B cell (primary cell): Measurements from ENCODE around the gene CPA1.

Experiments used
- EZH2 ChIP-seq: IDR thresholded peaks from 2 replicates; pipeline ENCODE4 v1.6.1; 2012; ENCODE audit warnings: borderline replicate concordance, low read depth, mild to moderate bottlenecking, moderate library complexity, low read length; ENCODE audit not compliant: insufficient read depth, poor library complexity, severe bottlenecking
- TF ChIP-seq, protein P1 (sequence below): fragments of 200-600 bp; IDR thresholded peaks from one replicate; pipeline ENCODE4 v1.8.0; 2022; ENCODE audit warnings: antibody characterized with exemption, mild to moderate bottlenecking

DNA sequence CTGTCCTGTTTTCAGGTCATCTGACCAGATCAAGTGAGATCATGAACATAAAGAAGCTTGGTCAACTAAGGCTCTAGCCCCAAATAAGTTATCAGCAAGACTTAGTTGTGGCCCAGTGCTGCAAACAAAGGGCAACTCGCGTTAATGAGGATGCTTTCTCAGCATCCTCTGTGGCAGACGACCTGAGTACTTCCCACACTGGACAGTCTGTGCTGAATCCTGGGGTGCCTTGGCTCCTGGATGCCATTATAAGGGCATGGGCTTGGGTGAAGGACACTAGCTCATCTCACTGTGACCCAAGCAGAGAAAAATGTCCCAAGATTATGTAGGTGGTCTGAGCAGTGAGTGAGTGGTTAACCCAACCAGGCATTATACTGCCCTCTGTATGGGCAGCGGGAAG, 21.8 kb upstream of the CPA1 start:
- no peak for TF ChIP-seq EZH2
- TF ChIP-seq, protein P1, sequence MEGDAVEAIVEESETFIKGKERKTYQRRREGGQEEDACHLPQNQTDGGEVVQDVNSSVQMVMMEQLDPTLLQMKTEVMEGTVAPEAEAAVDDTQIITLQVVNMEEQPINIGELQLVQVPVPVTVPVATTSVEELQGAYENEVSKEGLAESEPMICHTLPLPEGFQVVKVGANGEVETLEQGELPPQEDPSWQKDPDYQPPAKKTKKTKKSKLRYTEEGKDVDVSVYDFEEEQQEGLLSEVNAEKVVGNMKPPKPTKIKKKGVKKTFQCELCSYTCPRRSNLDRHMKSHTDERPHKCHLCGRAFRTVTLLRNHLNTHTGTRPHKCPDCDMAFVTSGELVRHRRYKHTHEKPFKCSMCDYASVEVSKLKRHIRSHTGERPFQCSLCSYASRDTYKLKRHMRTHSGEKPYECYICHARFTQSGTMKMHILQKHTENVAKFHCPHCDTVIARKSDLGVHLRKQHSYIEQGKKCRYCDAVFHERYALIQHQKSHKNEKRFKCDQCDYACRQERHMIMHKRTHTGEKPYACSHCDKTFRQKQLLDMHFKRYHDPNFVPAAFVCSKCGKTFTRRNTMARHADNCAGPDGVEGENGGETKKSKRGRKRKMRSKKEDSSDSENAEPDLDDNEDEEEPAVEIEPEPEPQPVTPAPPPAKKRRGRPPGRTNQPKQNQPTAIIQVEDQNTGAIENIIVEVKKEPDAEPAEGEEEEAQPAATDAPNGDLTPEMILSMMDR = no peak
